ENCODE data around the gene KCNH6. TPM values are rescaled to one million over a fixed set of nuclear protein-coding genes. Genes with fewer than 3 reads are reported as not detected.

Gene KCNH6, protein sequence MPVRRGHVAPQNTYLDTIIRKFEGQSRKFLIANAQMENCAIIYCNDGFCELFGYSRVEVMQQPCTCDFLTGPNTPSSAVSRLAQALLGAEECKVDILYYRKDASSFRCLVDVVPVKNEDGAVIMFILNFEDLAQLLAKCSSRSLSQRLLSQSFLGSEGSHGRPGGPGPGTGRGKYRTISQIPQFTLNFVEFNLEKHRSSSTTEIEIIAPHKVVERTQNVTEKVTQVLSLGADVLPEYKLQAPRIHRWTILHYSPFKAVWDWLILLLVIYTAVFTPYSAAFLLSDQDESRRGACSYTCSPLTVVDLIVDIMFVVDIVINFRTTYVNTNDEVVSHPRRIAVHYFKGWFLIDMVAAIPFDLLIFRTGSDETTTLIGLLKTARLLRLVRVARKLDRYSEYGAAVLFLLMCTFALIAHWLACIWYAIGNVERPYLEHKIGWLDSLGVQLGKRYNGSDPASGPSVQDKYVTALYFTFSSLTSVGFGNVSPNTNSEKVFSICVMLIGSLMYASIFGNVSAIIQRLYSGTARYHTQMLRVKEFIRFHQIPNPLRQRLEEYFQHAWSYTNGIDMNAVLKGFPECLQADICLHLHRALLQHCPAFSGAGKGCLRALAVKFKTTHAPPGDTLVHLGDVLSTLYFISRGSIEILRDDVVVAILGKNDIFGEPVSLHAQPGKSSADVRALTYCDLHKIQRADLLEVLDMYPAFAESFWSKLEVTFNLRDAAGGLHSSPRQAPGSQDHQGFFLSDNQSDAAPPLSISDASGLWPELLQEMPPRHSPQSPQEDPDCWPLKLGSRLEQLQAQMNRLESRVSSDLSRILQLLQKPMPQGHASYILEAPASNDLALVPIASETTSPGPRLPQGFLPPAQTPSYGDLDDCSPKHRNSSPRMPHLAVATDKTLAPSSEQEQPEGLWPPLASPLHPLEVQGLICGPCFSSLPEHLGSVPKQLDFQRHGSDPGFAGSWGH
- polyA plus RNA-seq (2012; rRNA removed) = 0.15 and 0.18 TPM in 2 replicates
- 0.09 and 0.14 TPM in 2 replicates for polyA plus RNA-seq (2012; cell fraction: cytosol; rRNA removed)
- 0.21 and 0.39 TPM in 2 replicates for polyA plus RNA-seq (2012; cell fraction: nucleus; rRNA removed)

DNA sequence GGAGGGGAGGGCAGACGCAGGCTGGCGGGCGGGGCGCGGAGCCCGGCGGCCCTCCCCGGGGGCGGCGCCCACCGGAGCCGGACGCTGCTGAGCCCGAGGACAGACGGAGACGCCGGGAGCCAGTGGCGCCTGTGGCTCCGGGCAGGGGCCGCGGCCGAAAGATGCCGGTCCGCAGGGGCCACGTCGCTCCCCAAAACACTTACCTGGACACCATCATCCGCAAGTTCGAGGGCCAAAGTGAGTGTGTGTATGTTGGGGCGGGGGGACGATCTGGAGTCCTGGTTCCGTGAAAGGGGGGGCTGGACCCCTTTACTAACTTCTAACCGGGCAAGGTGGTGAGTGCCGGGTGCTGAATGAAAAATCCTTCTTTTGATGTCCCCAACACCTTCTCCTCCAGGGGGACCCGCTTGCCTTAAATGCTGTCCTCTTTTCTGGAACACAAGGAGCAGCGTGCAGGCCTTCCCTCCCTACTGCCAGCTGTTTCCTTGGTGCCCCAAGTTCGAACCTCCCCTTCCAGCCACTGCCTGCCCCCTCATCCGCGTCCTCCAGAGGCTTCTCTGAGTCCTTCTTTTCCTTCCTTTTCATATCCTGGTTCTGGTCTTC is at the start of gene KCNH6:
TSS of gene KCNH6 (plus strand) at position 106 of the 603 bp plus-strand sequence. CDS start at position 162, 56 bp downstream.
- Histone ChIP-seq H3K27ac (ENCODE audit: low read depth in 2 of 2, low read length in 1 of 2) (no peak within 1 kb of the TSS; a peak in 1 of 4 replicates), H2AFZ (ENCODE audit: low read depth) (no peak within 1 kb of the TSS; the same call in 1 of the 2 replicates), H3F3A (replicated peaks; ENCODE audit: insufficient read depth) (no peaks in the 10 kb centered on the region), H3K4me2 (peak within 1 kb of the TSS; percentile 67), H3K79me2 (ENCODE audit: insufficient read depth) (no peaks in the 10 kb centered on the region), H3K4me1 (ENCODE audit: control insufficient read depth in 1 of 2, insufficient read depth in 2 of 2, low read depth in 1 of 2, low read length in 1 of 2) (peaks cover 0 to 55% of the 10 kb centered on the region in 2 experiments; a peak in 1 of 4 replicates), H3K9ac (no peak within 1 kb of the TSS), H3K9me3 (no peaks in the 10 kb centered on the region), H3K36me3 (replicated peaks in 1 of 2; ENCODE audit: control insufficient read depth in 1 of 2, insufficient read depth in 2 of 2, low read length in 1 of 2) (no peaks in the 10 kb centered on the region), H3K4me3 (ENCODE audit: low read depth in 2 of 2, low read length in 1 of 2) (peak within 1 kb of the TSS; percentile 43 to 53), H3K27me3 (ENCODE audit: insufficient read depth) (0 out of 2 replicates have a peak, but pooled peaks cover 17% of the 10 kb centered on the region), H4K20me1 (ENCODE audit: insufficient read depth) (no peaks in the 10 kb centered on the region; the same call in 1 of the 2 replicates), H3K9me2 (no peaks in the 10 kb centered on the region)
- ChIA-PET CTCF (interaction anchor here (0.7 to 2.1 kb wide), 11 partner anchors 14 to 117 kb away, joined by 3 to 12 read pairs (median 4); no protein-coding TSS in a partner anchor), POLR2A (interaction anchor here (0.5 to 1.7 kb wide), 4 partner anchors 27 to 83 kb away, joined by 3 to 7 read pairs (median 4); partner anchors contain the start of gene DCAF7)
- 19% methylated on average over 36 of the region's 38 CpGs for WGBS (ENCODE audit: low lambda C conversion rate)
- TF ChIP-seq JUND (IDR thresholded peaks at IDR 0.05) (no peak), TAF1 (IDR thresholded peaks at IDR 0.05; ENCODE audit: borderline replicate concordance, low read depth, low read length) (no peak), GABPA (IDR thresholded peaks at IDR 0.05; ENCODE audit: low read depth) (no peak), FOXJ3 (CRISPR knock-in tag; IDR thresholded peaks at IDR 0.05) (no peak), SIN3A (IDR thresholded peaks at IDR 0.05; ENCODE audit: borderline replicate concordance, low read depth, low read length) (no peak), RFX5 (IDR thresholded peaks at IDR 0.05; ENCODE audit: low read length) (no peak), YY1 (IDR thresholded peaks at IDR 0.05; ENCODE audit: low read depth) (no peak), FOSL2 (IDR thresholded peaks at IDR 0.05; ENCODE audit: borderline replicate concordance, low read depth) (no peak), RXRA (IDR thresholded peaks at IDR 0.05; ENCODE audit: borderline replicate concordance, low read depth) (no peak), RCOR1 (IDR thresholded peaks at IDR 0.05; ENCODE audit: low read length) (no peak), RAD21 (IDR thresholded peaks at IDR 0.05; ENCODE audit: low read length) (peak; percentile 11; the same call in 1 of the 2 replicates)
- TF ChIP-seq, protein P1, sequence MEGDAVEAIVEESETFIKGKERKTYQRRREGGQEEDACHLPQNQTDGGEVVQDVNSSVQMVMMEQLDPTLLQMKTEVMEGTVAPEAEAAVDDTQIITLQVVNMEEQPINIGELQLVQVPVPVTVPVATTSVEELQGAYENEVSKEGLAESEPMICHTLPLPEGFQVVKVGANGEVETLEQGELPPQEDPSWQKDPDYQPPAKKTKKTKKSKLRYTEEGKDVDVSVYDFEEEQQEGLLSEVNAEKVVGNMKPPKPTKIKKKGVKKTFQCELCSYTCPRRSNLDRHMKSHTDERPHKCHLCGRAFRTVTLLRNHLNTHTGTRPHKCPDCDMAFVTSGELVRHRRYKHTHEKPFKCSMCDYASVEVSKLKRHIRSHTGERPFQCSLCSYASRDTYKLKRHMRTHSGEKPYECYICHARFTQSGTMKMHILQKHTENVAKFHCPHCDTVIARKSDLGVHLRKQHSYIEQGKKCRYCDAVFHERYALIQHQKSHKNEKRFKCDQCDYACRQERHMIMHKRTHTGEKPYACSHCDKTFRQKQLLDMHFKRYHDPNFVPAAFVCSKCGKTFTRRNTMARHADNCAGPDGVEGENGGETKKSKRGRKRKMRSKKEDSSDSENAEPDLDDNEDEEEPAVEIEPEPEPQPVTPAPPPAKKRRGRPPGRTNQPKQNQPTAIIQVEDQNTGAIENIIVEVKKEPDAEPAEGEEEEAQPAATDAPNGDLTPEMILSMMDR (IDR thresholded peaks at IDR 0.05) = 0 out of 2 replicates have a peak, but pooled peaks have one; percentile 9
- TF ChIP-seq, protein P2, sequence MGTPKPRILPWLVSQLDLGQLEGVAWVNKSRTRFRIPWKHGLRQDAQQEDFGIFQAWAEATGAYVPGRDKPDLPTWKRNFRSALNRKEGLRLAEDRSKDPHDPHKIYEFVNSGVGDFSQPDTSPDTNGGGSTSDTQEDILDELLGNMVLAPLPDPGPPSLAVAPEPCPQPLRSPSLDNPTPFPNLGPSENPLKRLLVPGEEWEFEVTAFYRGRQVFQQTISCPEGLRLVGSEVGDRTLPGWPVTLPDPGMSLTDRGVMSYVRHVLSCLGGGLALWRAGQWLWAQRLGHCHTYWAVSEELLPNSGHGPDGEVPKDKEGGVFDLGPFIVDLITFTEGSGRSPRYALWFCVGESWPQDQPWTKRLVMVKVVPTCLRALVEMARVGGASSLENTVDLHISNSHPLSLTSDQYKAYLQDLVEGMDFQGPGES (IDR thresholded peaks at IDR 0.05; ENCODE audit: low read depth, low read length) = no peak
- TF ChIP-seq, protein P3, sequence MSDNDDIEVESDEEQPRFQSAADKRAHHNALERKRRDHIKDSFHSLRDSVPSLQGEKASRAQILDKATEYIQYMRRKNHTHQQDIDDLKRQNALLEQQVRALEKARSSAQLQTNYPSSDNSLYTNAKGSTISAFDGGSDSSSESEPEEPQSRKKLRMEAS (IDR thresholded peaks at IDR 0.05; ENCODE audit: low read depth) = no peak
- TF ChIP-seq, protein P4, sequence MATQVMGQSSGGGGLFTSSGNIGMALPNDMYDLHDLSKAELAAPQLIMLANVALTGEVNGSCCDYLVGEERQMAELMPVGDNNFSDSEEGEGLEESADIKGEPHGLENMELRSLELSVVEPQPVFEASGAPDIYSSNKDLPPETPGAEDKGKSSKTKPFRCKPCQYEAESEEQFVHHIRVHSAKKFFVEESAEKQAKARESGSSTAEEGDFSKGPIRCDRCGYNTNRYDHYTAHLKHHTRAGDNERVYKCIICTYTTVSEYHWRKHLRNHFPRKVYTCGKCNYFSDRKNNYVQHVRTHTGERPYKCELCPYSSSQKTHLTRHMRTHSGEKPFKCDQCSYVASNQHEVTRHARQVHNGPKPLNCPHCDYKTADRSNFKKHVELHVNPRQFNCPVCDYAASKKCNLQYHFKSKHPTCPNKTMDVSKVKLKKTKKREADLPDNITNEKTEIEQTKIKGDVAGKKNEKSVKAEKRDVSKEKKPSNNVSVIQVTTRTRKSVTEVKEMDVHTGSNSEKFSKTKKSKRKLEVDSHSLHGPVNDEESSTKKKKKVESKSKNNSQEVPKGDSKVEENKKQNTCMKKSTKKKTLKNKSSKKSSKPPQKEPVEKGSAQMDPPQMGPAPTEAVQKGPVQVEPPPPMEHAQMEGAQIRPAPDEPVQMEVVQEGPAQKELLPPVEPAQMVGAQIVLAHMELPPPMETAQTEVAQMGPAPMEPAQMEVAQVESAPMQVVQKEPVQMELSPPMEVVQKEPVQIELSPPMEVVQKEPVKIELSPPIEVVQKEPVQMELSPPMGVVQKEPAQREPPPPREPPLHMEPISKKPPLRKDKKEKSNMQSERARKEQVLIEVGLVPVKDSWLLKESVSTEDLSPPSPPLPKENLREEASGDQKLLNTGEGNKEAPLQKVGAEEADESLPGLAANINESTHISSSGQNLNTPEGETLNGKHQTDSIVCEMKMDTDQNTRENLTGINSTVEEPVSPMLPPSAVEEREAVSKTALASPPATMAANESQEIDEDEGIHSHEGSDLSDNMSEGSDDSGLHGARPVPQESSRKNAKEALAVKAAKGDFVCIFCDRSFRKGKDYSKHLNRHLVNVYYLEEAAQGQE (IDR thresholded peaks at IDR 0.05; ENCODE audit: low read depth, low read length) = no peak
- DNase-seq = peak; percentile 75

All from SK-N-SH (cell line).